CD14-positive monocyte (primary cell): Measurements from ENCODE around the gene PTX3. TPM values are rescaled to one million over a fixed set of nuclear protein-coding genes. Genes with fewer than 3 reads are reported as not detected.

ENCODE experiments used
- DNase-seq, 3 donors: peaks; one replicate each; pipeline ENCODE4 v3.0.0-alpha.2; 2011 to 2022
- H2AFZ ChIP-seq: 2 replicates; pipeline ENCODE4 v1.6.0; 2012; ENCODE audit warnings: mild to moderate bottlenecking, low read depth, low read length, inconsistent platforms; ENCODE audit not compliant: insufficient read depth, poor library complexity, severe bottlenecking
- H3K27ac ChIP-seq, 2 donors: 1 replicate in 1 of 2; 2 replicates in 1 of 2; pipeline ENCODE4 v1.5.1; 2012 to 2013; ENCODE audit warnings: low read length in 2 of 2, control low read depth in 1 of 2, inconsistent platforms in 1 of 2, low read depth in 1 of 2, mild to moderate bottlenecking in 1 of 2
- H3K27me3 ChIP-seq, 2 donors: one replicate each; pipeline versions ENCODE4 v1.6.0 to v1.6.1; 2011 to 2013; ENCODE audit warnings: low read length in 2 of 2; ENCODE audit not compliant: control insufficient read depth in 2 of 2, insufficient read depth in 2 of 2
- H3K36me3 ChIP-seq, 2 donors: replicated peaks in 1 of 2; 1 replicate in 1 of 2; 2 replicates in 1 of 2; pipeline versions ENCODE4 v1.5.1 to v1.6.1; 2012 to 2013; ENCODE audit warnings: low read length in 2 of 2, control low read depth in 1 of 2, inconsistent platforms in 1 of 2, mild to moderate bottlenecking in 1 of 2; ENCODE audit not compliant: insufficient read depth in 2 of 2, control insufficient read depth in 1 of 2
- H3K4me1 ChIP-seq, 2 donors: 1 replicate in 1 of 2; 2 replicates in 1 of 2; pipeline versions ENCODE4 v1.5.1 to v1.6.1; 2012 to 2013; ENCODE audit warnings: low read length in 2 of 2, control low read depth in 1 of 2, inconsistent platforms in 1 of 2, mild to moderate bottlenecking in 1 of 2, moderate library complexity in 1 of 2; ENCODE audit not compliant: insufficient read depth in 2 of 2, control insufficient read depth in 1 of 2
- H3K4me2 ChIP-seq: replicated peaks from 2 replicates; pipeline ENCODE3; 2012; ENCODE audit warnings: low read length, moderate library complexity, mild to moderate bottlenecking; ENCODE audit not compliant: poor library complexity, severe bottlenecking; ENCODE audit errors: extremely low read depth
- H3K4me3 ChIP-seq, 3 experiments: fragments of 200-600 bp in 1 of 3; sonication (generic) in 1 of 3; replicated peaks in 1 of 3; 1 replicate in 2 of 3; 2 replicates in 1 of 3; pipeline ENCODE4 v1.5.1; 2011 to 2013; ENCODE audit warnings: low read length in 3 of 3, mild to moderate bottlenecking in 3 of 3, control low read depth in 2 of 3, low read depth in 2 of 3, inconsistent platforms in 1 of 3, moderate library complexity in 1 of 3
- H3K79me2 ChIP-seq: 2 replicates; pipeline ENCODE4 v1.6.0; 2012; ENCODE audit warnings: mild to moderate bottlenecking, control low read depth, inconsistent platforms, low read length, moderate library complexity; ENCODE audit not compliant: insufficient read depth
- H3K9ac ChIP-seq: 2 replicates; pipeline ENCODE4 v1.6.0; 2017; ENCODE audit warnings: low read length, mild to moderate bottlenecking; ENCODE audit not compliant: insufficient read depth, poor library complexity, severe bottlenecking
- H3K9me3 ChIP-seq, 2 donors: replicated peaks in 1 of 2; 1 replicate in 1 of 2; 2 replicates in 1 of 2; pipeline versions ENCODE4 v1.5.1 to v1.6.1; 2012 to 2013; ENCODE audit warnings: low read length in 2 of 2, control low read depth in 1 of 2; ENCODE audit not compliant: control insufficient read depth in 1 of 2, insufficient read depth in 1 of 2
- H4K20me1 ChIP-seq: 2 replicates; pipeline ENCODE4 v1.6.0; 2012; ENCODE audit warnings: mild to moderate bottlenecking, low read length, control low read depth, moderate library complexity; ENCODE audit not compliant: insufficient read depth
- H3K27ac Mint-ChIP-seq, 7 donors: one replicate each; pipeline ENCODE4 v1.8.0; 2020; ENCODE audit warnings: mild to moderate bottlenecking in 7 of 7, mixed read lengths in 7 of 7, moderate library complexity in 6 of 7, inconsistent platforms in 2 of 7
- H3K27me3 Mint-ChIP-seq, 3 donors: one replicate each; pipeline ENCODE4 v1.8.0; 2021 to 2022; ENCODE audit warnings: low read depth in 3 of 3, mild to moderate bottlenecking in 3 of 3, mixed read lengths in 3 of 3, moderate library complexity in 3 of 3, inconsistent platforms in 1 of 3
- H3K36me3 Mint-ChIP-seq, 2 donors: one replicate each; pipeline ENCODE4 v1.8.0; 2020; ENCODE audit warnings: mixed read lengths in 2 of 2, inconsistent platforms in 1 of 2, mild to moderate bottlenecking in 1 of 2
- H3K4me1 Mint-ChIP-seq: one replicate; pipeline ENCODE4 v1.8.0; 2020; ENCODE audit warnings: mild to moderate bottlenecking, mixed read lengths
- H3K4me3 Mint-ChIP-seq, 2 donors: one replicate each; pipeline ENCODE4 v1.8.0; 2020; ENCODE audit warnings: mild to moderate bottlenecking in 2 of 2, mixed read lengths in 2 of 2, moderate library complexity in 1 of 2
- H3K9me3 Mint-ChIP-seq, 7 donors: one replicate each; pipeline ENCODE4 v1.8.0; 2020 to 2022; ENCODE audit warnings: mixed read lengths in 7 of 7, mild to moderate bottlenecking in 6 of 7, moderate library complexity in 6 of 7, inconsistent platforms in 2 of 7
- WGBS: methylation state at CpG from one replicate; pipeline ENCODE4 v1.1.5; 2013; ENCODE audit warnings: missing lambda C conversion rate; ENCODE audit not compliant: insufficient coverage; 5-methylcytosine and 5-hydroxymethylcytosine counted together
- intact Hi-C, 2 donors: fragments of 100-400 bp; cut with micrococcal nuclease; formaldehyde crosslinking; loops; one replicate each; pipeline versions ENCODE4 v1.15.0 to v1.15.1; 2023
- polyA minus RNA-seq: library from RNA; depleted of rRNA, polyadenylated mRNA; stranded (reverse); fragments of >200 nt; gene quantifications from 2 replicates; pipeline ENCODE4 v1.2.3, GENCODE V29; 2012
- polyA plus RNA-seq, 3 donors: library from polyadenylated mRNA; depleted of rRNA in 1 of 3; unstranded in 2 of 3; stranded (reverse) in 1 of 3; fragments of 300-500 nt in 2 of 3; fragments of >200 nt in 1 of 3; fragmentation: Illumina TruSeq in 2 of 3; gene quantifications; 1 replicate in 2 of 3; 2 replicates in 1 of 3; pipeline ENCODE4 v1.2.3, GENCODE V29; 2012 to 2021
- total RNA-seq, 12 experiments: library from RNA in 1 of 12; stranded (reverse) in 1 of 12; fragments of 120-200 nt in 1 of 12; gene quantifications; one replicate each; pipeline ENCODE4 v1.2.4 and lab custom pipeline; 2013 to 2026; ENCODE audit warnings: mixed read lengths in 6 of 12, inconsistent platforms in 1 of 12
- TF ChIP-seq, protein P1 (sequence below): fragments of 200-600 bp; IDR thresholded peaks from one replicate; pipeline ENCODE4 v1.8.0; 2022; ENCODE audit warnings: antibody characterized with exemption, mild to moderate bottlenecking

Gene PTX3
- 6.1 TPM for total RNA-seq (2013)
- polyA plus RNA-seq (10 to 100 TPM in 2 of 3 donors, 1 to 10 TPM in 1; 9.1 to 84.5 (median 10.5) TPM), polyA minus RNA-seq (13.2 and 16.9 TPM in 2 replicates), total RNA-seq (lab: John Stamatoyannopoulos, UW) (73.9 to 793 (median 190) reads per million in 11 experiments)

DNA sequence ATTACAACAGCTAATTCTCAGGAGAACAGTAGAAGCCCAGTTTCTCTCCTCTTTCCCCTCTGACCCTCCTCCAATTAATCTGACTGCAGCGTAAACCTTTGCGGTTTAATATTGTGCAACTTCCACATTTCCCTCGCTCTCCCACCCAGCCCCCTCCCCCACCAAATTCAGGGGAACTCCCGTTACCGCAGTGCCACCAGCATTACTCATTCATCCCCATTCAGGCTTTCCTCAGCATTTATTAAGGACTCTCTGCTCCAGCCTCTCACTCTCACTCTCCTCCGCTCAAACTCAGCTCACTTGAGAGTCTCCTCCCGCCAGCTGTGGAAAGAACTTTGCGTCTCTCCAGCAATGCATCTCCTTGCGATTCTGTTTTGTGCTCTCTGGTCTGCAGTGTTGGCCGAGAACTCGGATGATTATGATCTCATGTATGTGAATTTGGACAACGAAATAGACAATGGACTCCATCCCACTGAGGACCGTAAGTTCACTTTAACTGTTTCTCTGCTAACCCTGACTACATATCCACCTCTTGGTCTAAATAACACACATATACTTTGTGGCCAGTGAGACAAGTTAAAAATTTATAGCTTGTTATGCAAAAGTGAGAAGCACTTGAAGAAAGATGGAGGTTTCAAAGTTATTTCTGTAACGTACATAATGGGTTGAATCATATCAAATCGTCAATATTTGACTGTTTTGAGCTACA, at the start of gene PTX3:
PTX3 (plus strand) TSS at position 268 of the 709 bp plus-strand sequence; CDS start at position 352, 84 bp downstream.
- TF ChIP-seq, protein P1, sequence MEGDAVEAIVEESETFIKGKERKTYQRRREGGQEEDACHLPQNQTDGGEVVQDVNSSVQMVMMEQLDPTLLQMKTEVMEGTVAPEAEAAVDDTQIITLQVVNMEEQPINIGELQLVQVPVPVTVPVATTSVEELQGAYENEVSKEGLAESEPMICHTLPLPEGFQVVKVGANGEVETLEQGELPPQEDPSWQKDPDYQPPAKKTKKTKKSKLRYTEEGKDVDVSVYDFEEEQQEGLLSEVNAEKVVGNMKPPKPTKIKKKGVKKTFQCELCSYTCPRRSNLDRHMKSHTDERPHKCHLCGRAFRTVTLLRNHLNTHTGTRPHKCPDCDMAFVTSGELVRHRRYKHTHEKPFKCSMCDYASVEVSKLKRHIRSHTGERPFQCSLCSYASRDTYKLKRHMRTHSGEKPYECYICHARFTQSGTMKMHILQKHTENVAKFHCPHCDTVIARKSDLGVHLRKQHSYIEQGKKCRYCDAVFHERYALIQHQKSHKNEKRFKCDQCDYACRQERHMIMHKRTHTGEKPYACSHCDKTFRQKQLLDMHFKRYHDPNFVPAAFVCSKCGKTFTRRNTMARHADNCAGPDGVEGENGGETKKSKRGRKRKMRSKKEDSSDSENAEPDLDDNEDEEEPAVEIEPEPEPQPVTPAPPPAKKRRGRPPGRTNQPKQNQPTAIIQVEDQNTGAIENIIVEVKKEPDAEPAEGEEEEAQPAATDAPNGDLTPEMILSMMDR = no peak
- peak within 1 kb of the TSS; percentile 59 to 94 (median 80) for H3K4me3 ChIP-seq
- Mint-ChIP-seq H3K27ac (peak within 1 kb of the TSS; percentile 82 to 98 (median 94)), H3K4me1 (peaks cover 31% of the 10 kb centered on the region), H3K9me3 (no peaks in the 10 kb centered on the region), H3K36me3 (peaks cover 8 to 13% of the 10 kb centered on the region in 2 donors), H3K4me3 (peak within 1 kb of the TSS; percentile 86 to 98), H3K27me3 (peaks cover 9 to 16% (median 11%) of the 10 kb centered on the region in 3 donors)
- intact Hi-C loops = no loop called here
- no peaks in the 10 kb centered on the region for H3K9me3 ChIP-seq
- peak within 1 kb of the TSS; percentile 64 for H3K9ac ChIP-seq
- H3K4me2 ChIP-seq = peak within 1 kb of the TSS; percentile 94
- peak within 1 kb of the TSS; percentile 2 to 88 for H3K27ac ChIP-seq
- peak within 1 kb of the TSS; percentile 81 for H2AFZ ChIP-seq
- peak; percentile 90 to 96 (median 91) for DNase-seq
- 0% methylated on average over 7 of the region's 15 CpGs for WGBS
- peaks cover 9% of the 10 kb centered on the region for H3K79me2 ChIP-seq
- peaks cover 0 to 12% of the 10 kb centered on the region in 2 donors for H3K36me3 ChIP-seq
- H4K20me1 ChIP-seq = no peaks in the 10 kb centered on the region
- H3K4me1 ChIP-seq = peaks cover 19 to 34% of the 10 kb centered on the region in 2 donors
- peaks cover 3 to 7% of the 10 kb centered on the region in 2 donors for H3K27me3 ChIP-seq

DNA sequence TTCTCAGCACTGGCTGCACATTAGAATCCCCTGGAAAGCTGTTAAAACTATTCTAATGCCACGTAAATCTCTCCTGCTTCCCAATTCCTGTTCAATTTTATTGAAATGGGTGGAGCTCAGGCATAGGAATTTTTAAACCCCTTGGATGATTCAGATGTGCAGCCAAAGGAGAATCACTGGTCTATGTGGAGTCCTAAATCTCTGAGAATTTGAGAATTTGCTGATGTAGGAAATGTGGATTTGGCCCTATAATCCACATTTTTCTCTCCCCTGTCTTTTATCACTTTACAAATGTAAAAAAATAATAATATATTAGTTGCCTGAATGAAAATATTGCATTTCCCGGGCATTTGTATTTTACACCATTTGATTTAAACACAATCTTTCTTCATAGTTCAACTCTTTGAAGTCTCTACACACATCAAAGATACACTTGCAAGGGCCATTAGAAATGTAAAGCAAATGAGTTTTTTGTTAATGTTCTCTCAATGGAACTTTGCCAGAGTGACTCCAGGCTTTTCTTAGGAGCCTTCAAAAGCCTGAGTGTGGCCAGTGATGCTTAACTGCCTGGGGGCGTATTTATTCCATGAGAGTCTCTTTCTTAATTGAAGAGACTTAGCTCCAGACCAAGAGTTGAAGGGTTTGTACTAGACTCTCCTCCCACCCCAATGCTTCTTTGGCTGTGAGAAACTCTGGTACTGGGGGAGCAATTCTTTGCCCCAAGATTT, 48.8 kb upstream of the PTX3 start:
- Mint-ChIP-seq H3K36me3 (no peaks in the 10 kb centered on the region), H3K27me3 (peaks cover 1 to 2% (median 1%) of the 10 kb centered on the region in 3 donors), H3K4me3 (no peak overlapping the region), H3K9me3 (peaks cover 2 to 7% (median 4%) of the 10 kb centered on the region in 7 donors), H3K4me1 (no peaks in the 10 kb centered on the region), H3K27ac (no peak overlapping the region)
- no peaks in the 10 kb centered on the region for H3K36me3 ChIP-seq
- DNase-seq = no peak
- H2AFZ ChIP-seq = no peak overlapping the region
- H3K9ac ChIP-seq = no peak overlapping the region
- no peak overlapping the region for H3K4me3 ChIP-seq
- no peak overlapping the region for H3K4me2 ChIP-seq
- TF ChIP-seq, protein P1 = no peak
- H3K9me3 ChIP-seq = peaks cover 0 to 7% of the 10 kb centered on the region in 2 donors
- H3K27ac ChIP-seq = no peak overlapping the region
- no peaks in the 10 kb centered on the region for H3K79me2 ChIP-seq
- H4K20me1 ChIP-seq = no peaks in the 10 kb centered on the region
- no peaks in the 10 kb centered on the region for H3K4me1 ChIP-seq
- no CpG with 5 or more reads among the region's 3 CpGs for WGBS
- H3K27me3 ChIP-seq = no peaks in the 10 kb centered on the region
- intact Hi-C loops = no loop called here
